HG03196 (cell line): Measurements from ENCODE around the gene NEAT1.

Experiments used
- ATAC-seq: cut with Tn5 transposase; IDR thresholded peaks from one replicate; pipeline ENCODE4 v1.9.1; 2021; ENCODE audit not compliant: unreplicated experiment

The NEAT1 gene

DNA sequence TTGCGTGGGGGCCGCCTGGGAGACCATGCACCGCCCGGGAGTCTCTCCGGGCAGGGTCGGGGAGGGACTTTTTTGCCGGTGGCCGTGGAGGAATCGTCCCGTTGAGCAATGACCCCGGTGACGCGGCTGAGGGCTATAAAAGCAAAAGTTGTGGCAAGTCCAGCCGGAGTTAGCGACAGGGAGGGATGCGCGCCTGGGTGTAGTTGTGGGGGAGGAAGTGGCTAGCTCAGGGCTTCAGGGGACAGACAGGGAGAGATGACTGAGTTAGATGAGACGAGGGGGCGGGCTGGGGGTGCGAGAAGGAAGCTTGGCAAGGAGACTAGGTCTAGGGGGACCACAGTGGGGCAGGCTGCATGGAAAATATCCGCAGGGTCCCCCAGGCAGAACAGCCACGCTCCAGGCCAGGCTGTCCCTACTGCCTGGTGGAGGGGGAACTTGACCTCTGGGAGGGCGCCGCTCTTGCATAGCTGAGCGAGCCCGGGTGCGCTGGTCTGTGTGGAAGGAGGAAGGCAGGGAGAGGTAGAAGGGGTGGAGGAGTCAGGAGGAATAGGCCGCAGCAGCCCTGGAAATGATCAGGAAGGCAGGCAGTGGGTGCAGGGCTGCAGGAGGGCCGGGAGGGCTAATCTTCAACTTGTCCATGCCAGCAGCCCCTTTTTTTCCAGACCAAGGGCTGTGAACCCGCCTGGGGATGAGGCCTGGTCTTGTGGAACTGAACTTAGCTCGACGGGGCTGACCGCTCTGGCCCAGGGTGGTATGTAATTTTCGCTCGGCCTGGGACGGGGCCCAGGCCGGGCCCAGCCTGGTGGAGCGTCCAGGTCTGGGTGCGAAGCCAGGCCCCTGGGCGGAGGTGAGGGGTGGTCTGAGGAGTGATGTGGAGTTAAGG lies at the start of gene NEAT1:
Gene NEAT1, plus strand, starts transcription at position 166 of the 883 bp plus-strand sequence.
- ATAC-seq, result peak; percentile 22

DNA sequence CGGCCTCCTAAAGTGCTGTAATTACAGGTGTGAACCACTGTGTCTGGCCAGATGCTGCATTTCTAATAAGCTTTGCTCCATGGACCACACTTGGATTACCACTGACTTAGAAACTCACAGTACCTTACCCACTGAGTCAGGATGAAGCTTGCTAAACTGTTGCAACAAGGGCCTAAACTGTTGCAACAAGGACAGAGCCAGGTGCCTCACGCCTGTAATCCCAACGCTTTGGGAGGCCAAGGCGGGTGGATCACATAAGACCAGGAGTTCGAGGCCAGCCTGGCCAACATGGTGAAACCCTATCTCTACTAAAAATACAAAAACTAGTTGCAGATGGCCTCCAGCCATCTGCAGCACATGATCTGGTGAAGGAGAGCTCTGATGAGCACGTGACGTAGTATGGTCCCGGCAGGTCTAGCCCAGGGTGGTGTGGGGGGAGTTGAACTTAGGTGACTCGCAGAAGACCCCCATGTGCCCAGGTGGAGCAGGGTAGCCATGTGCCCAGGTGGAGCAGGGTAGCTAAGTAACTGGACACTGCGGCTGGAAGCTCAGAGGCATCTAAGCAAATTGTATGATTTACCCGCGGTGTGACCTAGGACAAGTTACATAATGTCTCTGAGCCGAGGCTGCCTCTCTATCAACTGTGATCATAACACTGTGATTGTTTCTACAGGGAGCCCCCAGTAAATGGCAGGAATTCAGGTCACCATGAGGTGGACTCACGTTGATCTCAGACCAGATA lies 48.6 kb upstream of the NEAT1 start:
- ATAC-seq, result no peak

DNA sequence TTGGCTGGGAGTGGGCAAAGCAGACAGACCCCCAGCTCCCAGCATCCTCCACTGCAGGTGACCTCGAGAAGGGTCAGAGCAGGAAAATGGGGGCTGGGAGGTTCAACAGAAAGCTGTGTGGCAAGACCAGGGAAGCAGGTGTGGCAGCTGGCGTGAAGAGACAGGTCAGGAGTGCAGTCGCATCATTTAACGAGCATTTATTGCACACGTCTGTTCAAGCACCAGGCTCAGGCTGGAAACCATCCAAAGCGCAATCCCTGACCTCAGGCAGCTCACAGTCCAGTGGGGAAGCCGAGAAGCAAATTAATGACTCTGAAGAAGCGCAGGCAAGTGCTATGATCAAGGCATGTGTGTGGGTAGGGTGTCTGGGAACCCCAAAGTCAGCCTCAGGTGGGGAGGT lies 47.6 kb upstream of the NEAT1 start:
- no peak for ATAC-seq

DNA sequence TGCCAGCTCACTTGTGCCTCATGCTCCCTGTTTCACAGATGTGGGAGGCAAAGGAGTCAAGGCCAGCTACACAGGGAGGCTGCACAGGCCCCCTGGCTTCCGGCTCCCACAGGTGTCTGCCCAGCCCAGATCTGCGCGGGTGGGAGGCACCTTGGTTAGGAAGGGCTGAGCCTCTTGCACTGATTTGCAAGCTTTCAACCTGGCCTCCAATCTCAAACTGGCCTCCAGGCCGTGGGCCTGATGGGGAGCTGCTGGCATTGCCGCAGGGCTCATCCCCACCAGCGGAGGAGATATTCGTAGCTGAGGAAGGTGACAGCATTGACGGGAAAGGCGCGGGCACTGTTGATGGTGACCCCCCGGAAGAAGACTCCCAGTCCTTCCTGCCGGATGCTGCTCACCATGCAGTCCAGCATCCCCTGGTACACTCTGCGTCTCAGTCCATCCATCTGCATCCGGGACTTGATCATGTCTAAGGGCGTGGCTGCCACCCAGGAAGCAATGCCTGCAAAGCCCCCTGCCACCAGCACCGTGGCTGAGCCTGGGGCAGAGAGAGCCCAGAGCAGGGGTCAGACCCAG lies 46.4 kb upstream of the NEAT1 start:
- no peak for ATAC-seq

DNA sequence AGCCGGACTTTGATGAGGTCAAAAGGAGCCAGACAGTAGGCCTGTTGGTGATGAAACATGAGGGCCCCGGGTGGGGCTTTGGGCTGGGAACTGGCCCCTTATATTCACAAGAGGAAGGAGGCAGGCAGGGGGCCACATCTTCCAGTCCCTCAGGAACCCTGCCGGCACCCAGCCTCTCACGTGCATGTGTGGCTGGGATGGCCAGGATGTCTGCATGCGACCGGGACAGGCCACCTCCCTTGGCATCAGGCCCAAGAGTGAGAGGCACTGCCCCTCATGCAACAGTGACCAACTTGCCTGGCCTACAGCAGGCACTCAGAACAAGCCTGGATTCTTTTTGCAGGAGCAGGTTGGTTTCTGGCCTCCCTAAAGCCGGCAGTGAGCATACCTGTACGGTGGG lies 45.6 kb upstream of the NEAT1 start:
- no peak for ATAC-seq

DNA sequence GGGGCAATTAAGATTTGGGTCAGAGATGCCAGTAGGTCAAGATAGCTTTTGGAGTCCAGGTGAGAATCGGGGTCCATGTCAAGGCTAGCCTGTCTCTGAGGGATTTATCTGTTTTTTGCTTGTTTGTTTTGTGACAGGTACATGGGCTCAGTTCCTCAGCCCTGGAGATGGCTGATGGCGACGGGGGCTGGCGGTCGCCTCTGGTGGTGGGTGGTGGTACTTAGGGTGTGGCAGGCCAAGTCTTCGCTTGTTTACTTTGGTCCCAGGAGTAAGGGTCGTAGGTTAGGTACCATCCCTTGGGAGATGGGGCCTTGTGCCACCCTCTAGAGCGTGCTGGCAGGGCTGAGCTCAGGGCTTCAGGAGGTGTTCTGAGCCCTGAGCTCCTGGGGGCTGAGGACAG lies 44.8 kb upstream of the NEAT1 start:
- no peak for ATAC-seq

DNA sequence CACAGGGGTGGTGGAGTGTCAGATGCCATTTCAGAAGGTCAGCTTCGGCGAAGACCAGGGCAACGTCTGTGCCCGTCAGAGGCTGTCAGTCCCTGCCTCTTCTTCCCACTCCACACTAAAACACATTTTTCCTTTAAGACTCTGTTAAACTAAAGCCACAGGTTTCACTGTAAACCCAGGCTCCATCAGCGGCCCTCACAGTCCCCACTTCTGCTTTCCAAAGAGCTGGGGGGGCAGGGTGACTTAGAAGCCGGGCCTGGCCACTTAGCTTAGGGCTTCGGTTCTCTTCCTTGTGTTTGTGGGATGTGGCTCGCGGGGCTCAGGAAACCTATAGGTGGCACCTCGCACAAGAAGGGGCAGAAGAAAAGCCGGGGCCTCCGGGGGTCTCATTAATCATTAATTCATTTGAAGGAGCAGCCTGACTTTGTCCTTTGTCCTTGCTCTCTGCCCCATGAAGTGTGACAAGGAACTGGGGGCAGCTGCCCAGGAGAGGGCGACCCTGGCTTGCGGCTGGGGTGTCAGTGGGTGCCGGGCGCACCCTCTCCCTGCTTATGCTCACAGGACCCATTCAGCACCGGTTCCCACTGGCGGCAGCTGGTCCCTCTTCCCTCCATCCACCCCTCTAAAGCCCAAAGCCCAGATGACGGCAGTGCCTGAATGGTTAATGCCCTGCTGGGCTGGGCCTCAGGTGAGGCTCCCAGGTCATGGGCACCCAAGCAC lies 44.2 kb upstream of the NEAT1 start:
- no peak for ATAC-seq

DNA sequence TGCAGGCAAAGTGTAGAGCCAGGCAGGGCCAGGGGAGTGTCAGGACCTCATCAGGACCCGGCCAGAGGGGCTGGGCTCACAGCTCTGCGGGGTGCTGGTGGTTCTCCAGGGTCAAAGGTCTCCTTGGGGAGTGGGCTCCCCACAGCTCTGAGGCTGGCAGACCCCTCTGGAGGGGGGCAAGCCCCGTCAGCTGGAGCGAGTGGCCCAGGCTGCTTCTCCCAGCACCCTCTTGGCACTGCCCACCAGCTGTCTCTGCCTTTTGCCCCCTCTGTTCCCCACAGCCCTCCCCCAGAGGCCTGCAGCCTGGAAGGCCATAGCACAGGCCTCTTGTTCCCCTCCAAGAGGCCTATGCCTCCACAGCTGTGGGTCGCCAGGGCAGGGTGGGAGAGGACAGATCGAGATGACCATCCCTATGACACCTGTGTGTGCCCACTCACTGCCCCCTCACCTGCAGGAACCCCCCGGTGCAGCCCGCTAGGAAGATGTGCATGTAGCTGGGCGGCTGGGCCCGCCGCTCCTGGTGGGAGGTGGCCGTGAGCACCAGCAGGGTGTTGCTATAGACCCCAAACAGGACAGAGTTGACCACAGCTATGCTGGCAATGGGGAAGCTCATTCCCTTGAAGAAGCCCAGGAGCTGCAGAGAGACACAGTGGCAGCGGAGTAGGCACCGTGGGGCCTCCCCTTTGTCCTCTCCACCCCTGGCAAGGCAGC lies 43.5 kb upstream of the NEAT1 start:
- no peak for ATAC-seq

DNA sequence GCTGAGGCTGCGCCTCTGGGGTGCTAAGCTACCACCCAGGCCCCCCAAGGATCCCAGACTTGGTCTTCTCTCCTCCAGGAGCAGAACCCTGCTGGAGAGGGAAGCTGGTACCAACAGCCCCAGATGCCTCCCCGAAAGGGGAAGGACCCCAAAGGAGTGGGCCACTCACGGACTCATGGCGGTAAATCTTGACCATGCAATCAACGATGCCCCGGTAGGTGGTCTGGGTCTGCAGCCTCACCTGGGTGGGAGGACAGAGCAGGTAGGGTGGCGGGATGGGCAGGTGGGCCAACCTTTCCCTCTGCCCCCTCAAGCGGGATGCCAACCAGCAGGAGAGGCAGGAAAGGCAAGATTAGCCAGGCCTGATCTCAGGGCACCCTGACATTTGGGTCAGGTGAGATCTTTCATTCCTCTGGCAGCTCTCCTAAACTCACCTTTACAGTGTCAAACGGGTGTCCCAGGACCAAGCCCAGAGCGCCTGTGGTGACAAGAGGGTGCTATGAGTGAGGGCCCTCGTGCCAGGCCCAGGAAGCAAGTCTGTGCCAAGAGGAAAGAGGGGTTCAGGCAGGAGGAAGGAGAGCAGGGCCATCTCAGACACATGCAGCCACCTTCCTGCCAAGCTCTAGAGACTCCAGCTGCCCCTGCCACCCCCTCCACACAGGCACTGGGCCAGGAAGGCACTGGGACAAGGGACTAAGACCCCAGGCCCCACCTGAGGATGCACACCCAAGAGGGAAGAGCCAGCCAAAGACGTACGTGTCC lies 42.7 kb upstream of the NEAT1 start:
- no peak for ATAC-seq

DNA sequence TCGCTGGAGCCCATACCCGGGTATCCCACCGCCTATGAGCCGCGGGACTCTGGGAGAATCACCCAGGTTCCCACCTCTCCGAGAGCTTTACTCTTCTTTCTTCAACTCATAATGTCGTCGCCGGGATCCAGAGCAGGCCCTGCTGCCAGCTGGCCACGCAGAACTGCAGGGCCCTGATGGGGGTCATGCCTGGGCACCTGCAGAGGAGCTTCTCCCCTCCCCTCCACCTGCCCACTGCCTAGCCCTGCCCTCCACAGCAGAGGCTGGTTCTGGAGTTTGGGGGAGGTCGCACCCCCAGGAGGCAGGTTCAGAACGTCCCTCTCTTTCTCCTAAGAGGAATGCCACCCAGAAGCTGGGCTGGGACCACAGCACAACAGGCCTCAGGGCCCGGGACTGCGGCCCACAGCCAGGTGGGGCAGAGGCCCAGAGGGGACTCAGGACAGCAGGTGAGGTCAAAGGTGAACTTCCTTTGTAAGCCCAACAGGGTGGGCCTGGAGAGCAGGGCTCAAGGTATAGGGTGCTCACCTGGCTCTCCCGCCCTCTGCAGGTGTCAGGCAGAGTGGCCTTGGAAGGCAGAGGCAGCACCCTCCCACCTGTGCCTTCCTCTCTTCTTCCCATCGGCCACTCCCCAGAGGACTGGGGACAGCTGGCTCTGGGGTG lies 42.0 kb upstream of the NEAT1 start:
- no peak for ATAC-seq

DNA sequence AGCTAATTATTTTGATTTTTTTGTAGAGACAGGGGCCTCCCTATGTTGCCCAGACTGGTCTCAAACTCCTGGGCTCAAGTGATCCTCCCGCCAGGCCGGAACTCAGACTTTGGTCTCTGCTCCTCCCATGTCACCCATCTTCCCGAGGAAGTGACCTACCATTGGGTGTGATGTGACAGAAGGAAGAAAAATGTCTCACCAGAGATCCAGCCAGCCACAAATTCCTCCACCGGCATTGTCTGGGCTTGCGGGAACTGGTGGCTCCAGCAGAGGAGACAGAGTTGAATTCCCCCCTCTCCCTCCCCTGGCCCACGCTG lies 40.9 kb upstream of the NEAT1 start:
- ATAC-seq, result no peak

DNA sequence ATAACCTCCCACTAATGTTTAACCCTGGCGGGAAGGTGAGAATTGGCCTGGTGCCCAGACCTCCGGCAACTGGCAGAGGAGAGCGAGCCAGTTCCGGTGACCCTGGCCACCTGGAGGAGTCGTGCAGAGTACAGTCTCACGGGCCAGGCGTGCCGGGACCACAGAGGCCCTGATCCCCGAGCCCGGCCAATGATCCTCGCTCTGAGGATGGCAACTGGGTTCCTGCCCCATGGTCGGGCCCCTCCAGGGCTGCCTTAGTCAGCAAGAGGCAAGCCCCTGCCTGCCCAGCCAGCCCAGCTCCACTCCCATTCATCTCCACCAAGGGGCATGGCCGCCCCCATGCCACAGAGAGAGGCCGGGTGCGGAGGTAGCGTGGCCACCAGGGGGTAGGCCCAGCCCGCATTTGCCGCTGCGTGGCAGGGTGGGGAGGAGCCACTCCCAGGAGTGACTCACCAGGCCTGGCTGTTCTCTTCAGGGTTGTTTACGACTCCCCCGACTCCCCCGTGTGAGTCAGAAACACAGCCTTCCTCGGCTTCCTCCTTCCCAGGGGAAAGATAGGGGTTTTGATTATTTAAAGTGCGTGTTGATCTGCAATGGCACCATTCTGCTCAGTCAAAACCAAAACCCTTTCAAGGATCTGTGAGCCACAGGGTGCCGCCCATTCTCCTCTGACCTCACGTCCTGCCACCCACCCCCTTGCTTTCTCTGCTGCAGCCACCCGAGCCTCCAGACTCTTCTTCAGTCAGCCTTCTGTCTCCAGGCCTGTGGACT lies 40.4 kb upstream of the NEAT1 start, which contains the start of gene SLC25A45:
Gene SLC25A45, minus strand, starts transcription at position 614 of the 771 bp plus-strand sequence. CDS start 695 bp downstream, outside the sequence.
- ATAC-seq, result peak; percentile 65

DNA sequence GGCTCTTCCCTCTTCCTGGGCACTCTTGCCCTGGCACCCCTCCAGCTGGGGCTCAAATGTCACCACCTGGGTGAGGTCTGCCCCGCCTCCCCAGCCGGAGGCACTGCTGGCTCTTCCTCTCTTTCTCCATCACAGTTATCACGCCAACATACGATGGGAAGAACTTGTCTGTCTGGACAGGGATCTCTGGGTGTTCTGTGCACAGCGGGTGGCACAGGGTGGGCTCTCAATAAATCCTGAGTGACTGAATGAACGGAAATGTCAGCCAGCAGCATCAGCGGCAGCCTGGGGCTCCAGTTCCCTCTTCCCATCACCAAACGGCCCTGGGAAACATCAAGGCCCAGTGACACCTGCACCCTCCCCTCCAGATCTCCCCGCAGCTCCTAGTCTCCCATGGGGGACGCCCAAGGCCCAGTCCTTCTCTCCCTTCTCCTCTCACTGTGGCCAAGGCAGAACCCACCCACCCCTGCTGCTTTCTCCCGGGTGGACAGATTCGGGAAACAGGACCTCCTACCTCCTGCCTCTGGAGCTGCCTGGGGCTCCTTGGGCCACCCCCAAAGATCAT lies 39.7 kb upstream of the NEAT1 start:
- ATAC-seq, result no peak

DNA sequence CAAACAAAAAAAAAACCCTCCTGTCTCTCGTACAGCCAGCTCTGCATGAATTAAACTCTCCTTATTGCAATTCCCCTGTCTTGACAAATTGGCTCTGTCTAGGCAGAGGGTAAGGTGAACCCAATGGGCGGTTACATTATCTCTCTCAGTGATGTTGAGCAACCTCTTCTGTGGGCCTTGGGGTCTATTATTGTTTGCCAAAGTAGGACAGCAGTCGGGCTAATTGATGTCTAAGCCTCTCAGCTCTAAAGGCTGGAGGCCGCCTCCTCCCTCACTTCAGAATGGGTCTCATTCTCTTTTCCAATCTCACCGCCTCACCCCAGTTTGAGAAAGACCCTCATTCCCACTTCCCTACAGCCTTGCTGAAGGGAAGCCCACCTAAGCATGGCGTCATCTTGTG lies 38.8 kb upstream of the NEAT1 start:
- ATAC-seq, result no peak

DNA sequence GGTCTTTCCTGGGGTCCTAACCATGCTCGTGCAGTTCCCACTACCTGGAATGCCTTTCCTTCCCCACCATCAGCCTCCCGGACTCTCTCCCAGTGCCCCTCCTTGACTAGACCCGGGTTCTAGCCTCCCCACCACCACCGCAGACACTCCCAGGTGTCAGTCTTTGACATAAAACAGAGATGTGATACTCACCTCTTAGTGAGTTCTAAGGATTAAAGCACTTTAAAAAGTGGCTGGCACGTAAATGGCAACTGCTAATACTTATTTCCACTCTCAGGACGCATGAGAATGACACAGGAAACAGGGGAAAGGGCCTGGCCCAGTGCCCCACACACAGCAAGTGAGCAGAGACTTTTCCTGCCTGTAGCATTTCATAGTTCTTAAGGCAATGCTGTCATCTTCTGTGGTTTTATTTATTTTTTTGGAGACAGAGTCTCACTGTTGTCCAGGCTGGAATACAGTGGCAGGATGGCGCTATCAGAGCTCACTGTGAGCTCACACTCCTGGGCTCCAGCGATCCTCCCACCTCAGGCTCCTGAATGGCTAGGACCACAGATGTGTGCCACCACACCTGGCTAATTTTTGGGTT lies 38.2 kb upstream of the NEAT1 start:
- ATAC-seq, result no peak

DNA sequence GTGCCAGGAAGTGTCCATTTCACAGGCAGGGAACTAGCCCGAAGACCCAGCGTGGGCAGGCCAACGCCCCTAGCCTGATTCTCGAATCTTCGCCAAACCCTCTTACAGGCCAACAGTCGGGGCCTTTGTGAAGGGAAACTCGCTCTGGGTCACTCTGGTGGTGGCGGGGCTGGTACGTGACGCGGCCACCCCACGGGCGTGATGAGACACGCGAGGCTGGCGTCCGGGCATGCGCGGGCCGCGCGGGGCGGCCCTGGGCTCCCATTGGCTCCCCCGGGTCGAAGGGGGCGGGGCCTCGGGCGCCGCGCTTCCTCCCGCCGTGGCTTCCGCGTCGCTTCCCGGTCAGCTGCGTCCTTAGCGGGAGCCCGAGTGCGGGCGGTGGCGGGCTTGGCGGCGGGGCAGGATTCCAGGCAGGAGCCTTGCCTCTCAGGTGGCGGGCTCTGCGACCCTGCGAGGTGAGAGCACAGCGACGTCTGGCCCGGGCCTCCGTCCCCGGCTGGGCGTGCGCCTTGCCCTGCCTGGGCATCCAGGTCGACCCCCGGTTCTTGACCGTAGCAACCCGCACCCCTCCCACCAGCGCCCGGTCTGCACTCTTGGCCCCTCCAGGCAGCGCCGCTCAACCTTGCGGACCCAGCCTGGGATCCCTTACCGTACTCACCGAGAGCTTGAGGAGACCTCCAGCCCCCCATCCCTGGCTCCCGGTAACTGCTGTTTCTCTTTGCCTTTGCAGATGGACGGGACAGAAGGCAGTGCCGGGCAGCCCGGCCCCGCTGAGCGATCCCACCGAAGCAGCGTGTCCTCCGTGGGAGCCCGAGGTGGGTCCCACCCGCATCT lies 36.1 kb upstream of the NEAT1 start, which contains the start of gene FRMD8:
Gene FRMD8, plus strand, starts transcription at position 331 of the 834 bp plus-strand sequence. Its CDS starts 400 bp downstream, at position 731.
- no peak for ATAC-seq

DNA sequence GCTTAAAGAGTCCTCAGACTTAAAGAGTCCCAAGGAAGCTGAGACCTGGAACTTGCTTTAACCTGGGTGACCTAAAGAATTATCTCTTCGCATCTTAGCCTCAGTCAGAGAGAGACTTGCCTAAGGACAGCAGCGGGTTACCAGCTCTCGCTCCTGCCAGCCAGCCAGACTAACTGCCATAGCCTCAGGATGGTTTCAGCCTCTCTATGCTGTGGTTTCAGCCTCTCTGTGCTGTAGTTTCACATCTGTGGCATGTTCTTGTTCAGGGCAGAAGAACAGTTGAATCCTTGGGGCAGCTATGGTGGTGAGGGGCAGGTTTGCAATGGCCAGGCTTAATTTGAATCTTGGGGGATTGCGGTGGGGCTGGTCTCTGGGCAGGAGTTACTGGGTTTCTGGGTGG lies 33.9 kb upstream of the NEAT1 start:
- no peak for ATAC-seq
